Glomerular endothelial cell (primary cell): Measurements from ENCODE around the gene SNTG2. TPM values are rescaled to one million over a fixed set of nuclear protein-coding genes. Genes with fewer than 3 reads are reported as not detected.

Experiments used
- DNase-seq: peaks from one replicate; pipeline ENCODE4 v3.0.0-alpha.2; 2011; ENCODE audit warnings: low read depth, low spot score; ENCODE audit errors: extremely low read depth
- total RNA-seq: library from RNA; depleted of rRNA; stranded (reverse); fragments of >200 nt; gene quantifications from 2 replicates; pipeline ENCODE4 v1.2.3, GENCODE V29; 2015

The SNTG2 gene
- total RNA-seq, 1 donor from 2014 or later: 1.5 TPM

DNA sequence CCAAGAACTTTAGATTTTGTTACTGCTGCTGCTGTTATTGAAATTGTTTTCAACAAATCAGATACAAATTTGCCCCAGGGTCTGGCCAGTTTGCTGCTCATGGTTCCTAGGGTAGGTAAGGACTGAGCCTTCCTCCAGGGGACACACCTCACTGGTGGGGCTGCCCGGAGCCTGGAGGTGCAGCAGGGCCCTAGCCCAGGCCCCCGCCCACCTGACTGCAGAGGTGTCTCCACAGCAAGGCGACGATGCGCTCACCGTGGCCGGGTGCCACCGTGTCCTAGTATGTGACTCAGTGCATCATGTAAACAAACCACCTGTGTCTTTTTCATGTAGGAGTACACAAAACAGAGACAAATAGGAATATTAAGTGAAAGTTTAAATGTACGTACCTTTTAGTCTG, 309.1 kb downstream of the SNTG2 start:
- no peak for DNase-seq

DNA sequence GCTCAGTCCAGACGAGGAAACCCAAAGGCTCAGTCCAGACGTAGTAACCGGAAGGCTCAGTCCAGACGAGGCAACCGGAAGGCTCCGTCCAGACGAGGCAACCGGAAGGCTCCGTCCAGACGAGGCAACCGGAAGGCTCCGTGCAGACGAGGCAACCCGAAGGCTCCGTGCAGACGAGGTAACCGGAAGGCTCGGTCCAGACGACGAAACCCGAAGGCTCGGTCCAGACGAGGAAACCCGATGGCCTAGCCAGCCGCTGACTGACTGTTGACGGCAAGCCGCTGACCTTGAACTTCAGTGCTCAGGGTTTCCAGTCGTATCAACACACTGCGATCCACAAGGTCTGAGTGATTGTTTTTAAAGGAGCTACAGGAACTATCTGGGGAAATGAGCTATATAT, 312.0 kb downstream of the SNTG2 start:
- DNase-seq: no peak

- DNase-seq: no peak
Measured at GRCh38 chr2:1265454-1265853, 314.8 kb downstream of the SNTG2 start.

DNA sequence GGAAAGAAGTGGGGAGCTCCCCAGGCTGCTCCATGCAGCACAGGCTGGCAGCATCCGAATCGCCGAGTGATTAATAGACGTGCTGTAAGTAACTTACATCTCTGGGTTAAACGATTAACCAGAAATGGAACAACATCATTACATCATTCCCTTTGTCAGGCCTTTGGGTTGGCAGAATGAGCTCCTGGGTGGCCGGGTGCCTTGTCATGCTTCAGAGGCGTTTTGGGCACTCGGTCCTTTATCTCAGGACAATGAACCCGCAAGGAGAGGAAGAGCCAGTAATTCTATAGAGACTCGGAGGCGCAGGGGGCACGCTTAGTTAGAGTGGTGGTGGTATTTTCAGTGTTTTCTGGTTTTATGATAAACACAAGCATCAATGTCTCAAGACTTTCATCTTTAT, 315.7 kb downstream of the SNTG2 start:
- no peak for DNase-seq

DNA sequence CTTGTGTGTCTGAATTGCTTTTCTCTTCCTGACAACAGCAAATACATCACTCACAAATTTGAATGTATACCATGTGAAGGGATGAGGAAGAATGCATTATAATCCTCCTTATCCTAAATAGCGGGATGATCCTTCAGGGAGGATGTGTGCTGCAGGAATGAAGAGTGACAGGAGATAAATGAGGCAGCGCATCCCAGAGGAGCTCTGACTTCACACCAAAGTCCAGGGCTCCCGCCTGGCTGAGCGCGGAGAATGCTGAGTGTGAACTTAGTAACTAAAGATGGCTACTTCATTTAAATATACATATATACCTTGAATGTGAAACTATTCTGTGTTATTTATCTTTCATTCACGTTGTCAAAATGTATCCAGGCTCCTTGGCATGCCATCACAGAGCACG, 317.4 kb downstream of the SNTG2 start:
- no peak for DNase-seq

- DNase-seq: no peak
Measured at GRCh38 chr2:1269812-1270211, 319.2 kb downstream of the SNTG2 start.

- DNase-seq: no peak
Measured at GRCh38 chr2:1272835-1273234, 322.2 kb downstream of the SNTG2 start.

DNA sequence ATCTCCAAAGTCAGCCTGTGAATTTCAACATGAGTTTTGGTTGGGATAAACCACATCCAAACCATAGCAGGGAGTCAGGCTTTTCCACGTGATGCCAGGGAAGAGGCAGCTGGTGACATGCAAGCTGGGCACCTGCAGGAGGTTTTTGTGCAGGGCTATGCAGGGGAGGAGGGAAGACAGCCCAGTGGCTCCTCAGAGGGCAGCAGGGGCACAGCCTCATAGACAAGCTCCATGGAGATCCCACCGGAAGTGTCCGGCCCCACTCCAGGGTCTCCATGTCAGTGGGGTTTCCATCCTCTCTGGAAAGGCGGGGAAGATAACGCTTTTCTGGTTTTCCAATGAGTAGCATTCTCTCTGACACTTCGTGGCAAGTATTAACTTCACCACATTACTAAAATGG, 327.0 kb downstream of the SNTG2 start:
- no peak for DNase-seq

DNA sequence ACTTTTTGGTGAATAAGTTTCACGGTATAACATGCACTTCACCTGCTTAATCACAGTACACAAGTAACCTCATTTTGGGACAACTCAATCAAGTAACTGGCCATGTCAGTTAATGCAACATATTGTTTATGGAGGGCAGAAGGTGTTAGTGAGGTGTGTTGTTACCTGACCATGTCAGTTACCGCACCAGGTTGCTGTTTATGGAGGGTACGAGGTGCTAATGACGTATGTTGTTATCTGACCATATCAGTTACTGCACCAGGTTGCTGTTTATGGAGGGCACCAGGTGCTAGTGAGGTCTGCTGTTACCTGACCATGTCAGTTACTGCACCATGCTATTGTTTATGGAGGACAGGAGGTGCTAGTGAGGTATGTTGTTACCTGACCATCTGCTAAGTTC, 327.5 kb downstream of the SNTG2 start:
- no peak for DNase-seq

DNA sequence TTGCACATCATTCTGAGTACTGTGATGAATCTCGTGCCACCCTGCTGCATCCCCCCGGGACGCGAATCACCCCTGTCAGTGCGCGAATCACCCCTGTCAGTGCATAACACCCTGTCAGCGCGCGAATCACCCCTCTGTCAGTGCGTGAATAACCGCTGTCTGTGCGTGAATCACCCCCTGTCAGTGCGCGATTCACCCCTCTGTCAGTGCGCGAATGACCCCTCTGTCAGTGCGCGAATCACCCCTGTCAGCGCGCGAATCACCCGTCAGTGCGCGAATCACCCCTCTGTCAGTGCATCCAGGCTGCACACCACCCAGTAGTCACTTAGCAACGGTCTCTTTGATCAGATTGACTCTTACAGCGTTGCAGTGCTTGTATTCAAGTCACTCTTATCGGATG, 328.2 kb downstream of the SNTG2 start:
- DNase-seq: no peak

DNA sequence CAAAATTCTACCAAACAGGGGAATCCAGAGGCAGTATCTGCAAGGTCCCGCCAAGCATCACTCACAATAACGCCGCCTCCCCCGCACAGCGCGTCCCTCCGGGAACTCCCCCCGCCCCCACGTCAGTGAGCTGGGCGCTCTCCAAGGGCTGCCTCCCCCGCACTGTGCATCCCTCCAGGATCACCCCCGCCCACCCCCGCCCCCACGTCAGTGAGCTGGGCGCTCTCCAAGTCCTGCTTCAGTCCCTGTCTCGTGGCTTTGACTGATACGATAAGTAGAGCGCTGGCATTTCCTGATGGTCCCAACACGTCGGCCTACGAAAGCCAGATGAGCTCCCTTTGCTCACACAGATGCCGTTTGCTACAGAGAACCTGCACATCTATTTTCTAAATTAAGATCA, 331.9 kb downstream of the SNTG2 start:
- no peak for DNase-seq

- no peak for DNase-seq
Measured at GRCh38 chr2:1283020-1283801, 332.6 kb downstream of the SNTG2 start.

DNA sequence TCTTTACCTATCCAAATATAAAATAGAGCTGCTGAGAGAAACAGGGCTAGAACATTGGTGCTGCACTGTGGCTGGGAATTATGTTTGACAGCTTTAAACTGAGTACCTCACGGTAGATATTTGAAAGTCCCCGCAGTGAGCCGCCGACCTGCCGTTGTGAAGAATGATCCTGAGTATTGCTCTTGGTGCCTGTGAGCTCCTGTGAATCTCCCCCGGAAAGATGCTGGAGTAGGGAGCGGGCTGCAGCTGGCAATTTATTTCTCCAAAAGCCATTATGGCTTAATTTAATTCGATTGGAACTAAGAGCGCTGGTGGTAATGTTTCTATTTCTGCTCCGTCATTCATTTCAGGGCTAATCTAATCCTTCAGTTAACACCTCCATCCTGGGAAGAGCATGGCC, 333.2 kb downstream of the SNTG2 start:
- DNase-seq: no peak

GRCh38 chr2:1286929-1287328, 336.3 kb downstream of the SNTG2 start:
- no peak for DNase-seq

- no peak for DNase-seq
Measured at GRCh38 chr2:1287427-1287826, 336.8 kb downstream of the SNTG2 start.

DNA sequence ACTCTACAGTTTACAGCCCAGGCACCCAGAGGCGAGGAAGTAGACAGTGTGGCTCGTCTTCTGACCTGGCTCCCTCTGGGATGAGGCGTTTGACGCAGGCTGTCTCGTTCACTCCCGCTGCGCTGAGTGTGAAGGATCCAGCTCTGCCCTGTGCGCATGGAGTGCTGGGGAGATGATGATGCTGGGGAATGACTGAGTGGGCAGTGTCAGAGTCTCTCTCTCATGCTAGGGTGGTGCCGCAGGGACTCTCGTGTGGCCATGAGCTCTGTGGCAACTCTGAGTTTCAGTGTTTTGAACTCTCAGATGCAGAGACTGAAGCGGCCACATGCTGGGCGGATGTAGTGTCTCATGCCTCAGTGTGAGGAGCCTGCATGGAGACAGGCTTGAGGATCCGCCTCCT, 344.3 kb downstream of the SNTG2 start:
- no peak for DNase-seq

GRCh38 chr2:1295740-1296139, 345.1 kb downstream of the SNTG2 start:
- no peak for DNase-seq

- DNase-seq: no peak
Measured at GRCh38 chr2:1297372-1298159, 346.9 kb downstream of the SNTG2 start.

- no peak for DNase-seq
Measured at GRCh38 chr2:1299043-1299442, 348.4 kb downstream of the SNTG2 start.

DNA sequence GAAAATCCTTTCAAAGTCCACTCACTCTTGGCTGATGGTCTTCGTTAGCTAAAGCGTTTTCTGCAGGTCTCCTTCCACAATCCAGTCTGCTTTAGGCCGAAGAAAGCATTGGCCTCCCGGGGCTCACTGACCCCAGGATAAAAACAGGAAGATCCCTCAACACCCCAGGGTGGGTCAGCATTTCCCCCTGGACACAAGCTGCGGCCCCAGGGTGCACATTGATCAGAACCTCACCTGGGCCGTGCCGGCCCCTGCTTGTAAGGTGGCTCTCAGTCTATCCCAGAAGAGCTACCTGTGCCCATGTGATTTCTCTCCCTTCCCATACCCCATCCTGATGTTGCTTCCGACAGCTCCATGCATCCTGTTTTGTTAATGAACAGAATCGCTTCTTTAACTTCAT, 349.6 kb downstream of the SNTG2 start:
- no peak for DNase-seq

DNA sequence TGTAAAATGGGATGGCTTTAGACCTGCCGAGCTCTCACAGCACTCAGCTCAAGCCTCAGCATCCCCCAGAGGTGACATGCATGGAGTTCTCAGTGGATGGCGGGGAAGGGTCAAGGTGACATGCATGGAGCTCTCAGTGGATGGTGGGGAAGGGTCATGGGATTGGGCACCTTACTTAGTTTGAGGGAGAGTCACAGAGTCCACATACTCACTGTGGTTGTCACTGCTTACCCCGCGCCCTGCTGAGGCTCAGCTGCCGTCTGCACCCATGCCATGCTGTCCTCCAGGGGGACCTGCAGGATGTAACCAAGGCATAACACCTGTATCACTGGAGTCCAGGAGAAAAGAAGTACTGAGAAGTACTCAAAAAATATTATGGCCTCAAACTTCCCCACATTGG, 350.4 kb downstream of the SNTG2 start:
- no peak for DNase-seq

DNA sequence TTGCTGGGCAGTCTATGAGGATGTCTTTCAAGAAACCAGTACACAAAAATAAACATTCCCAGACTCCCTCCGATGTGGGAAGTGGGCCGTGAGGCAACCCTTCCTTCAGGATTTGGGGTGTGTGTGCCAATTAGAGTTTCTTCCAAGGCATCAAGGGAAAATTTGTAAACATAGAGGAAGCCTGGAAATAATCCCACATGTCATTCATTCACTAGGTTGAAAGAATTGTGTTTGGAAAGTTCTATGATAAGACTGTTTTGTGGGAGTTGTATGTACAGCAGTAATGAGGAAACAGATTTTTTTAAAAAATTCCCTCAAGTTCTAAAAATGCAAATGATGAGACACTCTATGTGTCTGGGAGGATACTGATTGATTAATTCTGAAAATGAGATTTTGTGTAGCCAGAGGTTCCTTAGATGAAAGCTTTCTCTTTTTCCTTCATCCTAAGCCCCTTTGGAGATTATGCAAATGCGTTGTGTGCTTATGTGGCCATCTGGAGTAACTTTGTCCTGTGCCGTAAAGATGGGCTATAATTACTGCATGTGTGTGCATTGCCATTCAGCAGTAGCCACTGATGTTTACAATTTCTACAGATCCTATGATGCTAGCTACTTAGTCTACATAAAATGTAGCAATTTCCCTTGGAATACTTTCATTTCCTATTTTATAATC, 354.8 kb downstream of the SNTG2 start:
- no peak for DNase-seq
